ENCODE measurements around the gene GJA9.

GJA9 gene

GRCh38 chr1:38875811-38876210 is 5.6 kb downstream of the GJA9 start:
- no peaks in the 10 kb centered on the region for H3K36me3 ChIP-seq (ENCODE audit: control insufficient read depth, insufficient read depth, low read length)
- no peak overlapping the region for H3K27ac ChIP-seq (ENCODE audit: low read depth, low read length, severe bottlenecking)
- H3K4me1 ChIP-seq (ENCODE audit: control insufficient read depth, insufficient read depth, low read length, poor library complexity, severe bottlenecking), result peaks cover 4% of the 10 kb centered on the region
- H3K4me3 ChIP-seq (ENCODE audit: extremely low read depth, insufficient read depth, low read length, poor library complexity, severe bottlenecking), result no peak overlapping the region
- no peaks in the 10 kb centered on the region for H3K9me3 ChIP-seq (ENCODE audit: control insufficient read depth, low read length)
- 100% methylated on average over 1 of the region's 2 CpGs for WGBS, 2 experiments (ENCODE audit: insufficient coverage in 2 of 2)

GRCh38 chr1:38873027-38873969 is 8.1 kb downstream of the GJA9 start, which contains the start of gene MYCBP:
Gene MYCBP, minus strand, starts transcription at chr1:38873348. Its CDS starts 43 bp downstream, at chr1:38873305.
- Histone ChIP-seq H3K36me3 (ENCODE audit: control insufficient read depth, insufficient read depth, low read length) (peaks cover 3% of the 10 kb centered on the region), H3K4me1 (ENCODE audit: control insufficient read depth, insufficient read depth, low read length, poor library complexity, severe bottlenecking) (peaks cover 4% of the 10 kb centered on the region), H3K27ac (ENCODE audit: low read depth, low read length, severe bottlenecking) (peak within 1 kb of the TSS; percentile 7), H3K9me3 (ENCODE audit: control insufficient read depth, low read length) (no peaks in the 10 kb centered on the region), H3K4me3 (ENCODE audit: extremely low read depth, insufficient read depth, low read length, poor library complexity, severe bottlenecking) (peak within 1 kb of the TSS; percentile 82)
- WGBS, 2 experiments (ENCODE audit: insufficient coverage in 2 of 2), result 0% methylated on average over 60 to 61 of the region's 69 CpGs

- H3K36me3 ChIP-seq (ENCODE audit: control insufficient read depth, insufficient read depth, low read length), result peaks cover 5% of the 10 kb centered on the region
- H3K4me3 ChIP-seq (ENCODE audit: extremely low read depth, insufficient read depth, low read length, poor library complexity, severe bottlenecking), result peak overlapping the region; percentile 82
- 2 to 4% methylated on average over 11 to 23 of the region's 25 CpGs for WGBS, 2 experiments (ENCODE audit: insufficient coverage in 2 of 2)
- H3K4me1 ChIP-seq (ENCODE audit: control insufficient read depth, insufficient read depth, low read length, poor library complexity, severe bottlenecking), result peaks cover 4% of the 10 kb centered on the region
- no peak overlapping the region for H3K27ac ChIP-seq (ENCODE audit: low read depth, low read length, severe bottlenecking)
- H3K9me3 ChIP-seq (ENCODE audit: control insufficient read depth, low read length), result no peaks in the 10 kb centered on the region
These were observed 8.9 kb downstream of the GJA9 start for GRCh38 chr1:38872401-38873026.

GRCh38 chr1:38870996-38871395 is 10.4 kb downstream of the GJA9 start:
- H3K9me3 ChIP-seq (ENCODE audit: control insufficient read depth, low read length), result no peaks in the 10 kb centered on the region
- H3K4me3 ChIP-seq (ENCODE audit: extremely low read depth, insufficient read depth, low read length, poor library complexity, severe bottlenecking), result no peak overlapping the region
- H3K4me1 ChIP-seq (ENCODE audit: control insufficient read depth, insufficient read depth, low read length, poor library complexity, severe bottlenecking), result peaks cover 4% of the 10 kb centered on the region
- 94 to 97% methylated on average over 5 to 7 of the region's 8 CpGs for WGBS, 2 experiments (ENCODE audit: insufficient coverage in 2 of 2)
- peaks cover 16% of the 10 kb centered on the region for H3K36me3 ChIP-seq (ENCODE audit: control insufficient read depth, insufficient read depth, low read length)
- H3K27ac ChIP-seq (ENCODE audit: low read depth, low read length, severe bottlenecking), result no peak overlapping the region

GRCh38 chr1:38867208-38867607 is 14.2 kb downstream of the GJA9 start:
- H3K36me3 ChIP-seq (ENCODE audit: control insufficient read depth, insufficient read depth, low read length), result peaks cover 37% of the 10 kb centered on the region
- H3K4me1 ChIP-seq (ENCODE audit: control insufficient read depth, insufficient read depth, low read length, poor library complexity, severe bottlenecking), result no peaks in the 10 kb centered on the region
- H3K27ac ChIP-seq (ENCODE audit: low read depth, low read length, severe bottlenecking), result no peak overlapping the region
- 87 to 90% methylated on average over 2 to 5 of the region's 8 CpGs for WGBS, 2 experiments (ENCODE audit: insufficient coverage in 2 of 2)
- H3K9me3 ChIP-seq (ENCODE audit: control insufficient read depth, low read length), result no peaks in the 10 kb centered on the region
- H3K4me3 ChIP-seq (ENCODE audit: extremely low read depth, insufficient read depth, low read length, poor library complexity, severe bottlenecking), result no peak overlapping the region

GRCh38 chr1:38865112-38865715 is 16.2 kb downstream of the GJA9 start:
- Histone ChIP-seq H3K4me1 (ENCODE audit: control insufficient read depth, insufficient read depth, low read length, poor library complexity, severe bottlenecking) (no peaks in the 10 kb centered on the region), H3K27ac (ENCODE audit: low read depth, low read length, severe bottlenecking) (no peak overlapping the region), H3K9me3 (ENCODE audit: control insufficient read depth, low read length) (no peaks in the 10 kb centered on the region), H3K4me3 (ENCODE audit: extremely low read depth, insufficient read depth, low read length, poor library complexity, severe bottlenecking) (no peak overlapping the region), H3K36me3 (ENCODE audit: control insufficient read depth, insufficient read depth, low read length) (peaks cover 36% of the 10 kb centered on the region)
- 79 to 81% methylated on average over 2 to 3 of the region's 4 CpGs for WGBS, 2 experiments (ENCODE audit: insufficient coverage in 2 of 2)

GRCh38 chr1:38860454-38860795 is 21.0 kb downstream of the GJA9 start:
- no peaks in the 10 kb centered on the region for H3K9me3 ChIP-seq (ENCODE audit: control insufficient read depth, low read length)
- peaks cover 30% of the 10 kb centered on the region for H3K36me3 ChIP-seq (ENCODE audit: control insufficient read depth, insufficient read depth, low read length)
- WGBS, 2 experiments (ENCODE audit: insufficient coverage in 2 of 2), result 11 to 25% methylated on average over 3 to 4 of the region's 6 CpGs
- peak overlapping the region; percentile 77 for H3K4me3 ChIP-seq (ENCODE audit: extremely low read depth, insufficient read depth, low read length, poor library complexity, severe bottlenecking)
- H3K4me1 ChIP-seq (ENCODE audit: control insufficient read depth, insufficient read depth, low read length, poor library complexity, severe bottlenecking), result no peaks in the 10 kb centered on the region
- no peak overlapping the region for H3K27ac ChIP-seq (ENCODE audit: low read depth, low read length, severe bottlenecking)

- Histone ChIP-seq H3K4me1 (ENCODE audit: control insufficient read depth, insufficient read depth, low read length, poor library complexity, severe bottlenecking) (no peaks in the 10 kb centered on the region), H3K27ac (ENCODE audit: low read depth, low read length, severe bottlenecking) (peak within 1 kb of the TSS; percentile 19), H3K9me3 (ENCODE audit: control insufficient read depth, low read length) (no peaks in the 10 kb centered on the region), H3K4me3 (ENCODE audit: extremely low read depth, insufficient read depth, low read length, poor library complexity, severe bottlenecking) (peak within 1 kb of the TSS; percentile 85), H3K36me3 (ENCODE audit: control insufficient read depth, insufficient read depth, low read length) (peaks cover 31% of the 10 kb centered on the region)
- 1% methylated on average over 32 to 49 of the region's 70 CpGs for WGBS, 2 experiments (ENCODE audit: insufficient coverage in 2 of 2)
These were observed 21.6 kb downstream of the GJA9 start, which contains the start of gene RRAGC for GRCh38 chr1:38859561-38860453. Gene RRAGC, minus strand, starts transcription at chr1:38859772. Its CDS starts 126 bp downstream, at chr1:38859646.

GRCh38 chr1:38858833-38859560 is 22.4 kb downstream of the GJA9 start:
- H3K9me3 ChIP-seq (ENCODE audit: control insufficient read depth, low read length), result no peaks in the 10 kb centered on the region
- H3K4me1 ChIP-seq (ENCODE audit: control insufficient read depth, insufficient read depth, low read length, poor library complexity, severe bottlenecking), result no peaks in the 10 kb centered on the region
- peak overlapping the region; percentile 19 for H3K27ac ChIP-seq (ENCODE audit: low read depth, low read length, severe bottlenecking)
- peaks cover 34% of the 10 kb centered on the region for H3K36me3 ChIP-seq (ENCODE audit: control insufficient read depth, insufficient read depth, low read length)
- peak overlapping the region; percentile 85 for H3K4me3 ChIP-seq (ENCODE audit: extremely low read depth, insufficient read depth, low read length, poor library complexity, severe bottlenecking)
- 1 to 3% methylated on average over 25 to 38 of the region's 51 CpGs for WGBS, 2 experiments (ENCODE audit: insufficient coverage in 2 of 2)
